MCF 10A (cell line): ENCODE measurements around the gene GLDC. TPM values are rescaled to one million over a fixed set of nuclear protein-coding genes. Genes with fewer than 3 reads are reported as not detected.
A peak's percentile ranks its signal among the peaks of the same experiment; 100 is the strongest.

Experiments
- BruUV-seq: library from RNA; stranded (reverse); fragments of 400-500 nt; replicated peaks from 2 replicates; lab custom pipeline; 2021; lab: Mats Ljungman, UMichigan
- CTCF ChIA-PET: fragments of 300-600 bp; sonication (Branson Sonifier 250); formaldehyde crosslinking; extraction: SDS; loops from one replicate; lab custom pipeline; 2021; ENCODE audit warnings: antibody characterized with exemption, inconsistent platforms; lab: Yijun Ruan, JAX
- POLR2A ChIA-PET: fragments of 300-600, 350-650 bp; sonication (Branson Sonifier 250); formaldehyde crosslinking; extraction: SDS; loops from one replicate; lab custom pipeline; 2020; ENCODE audit warnings: antibody characterized with exemption, inconsistent platforms; lab: Yijun Ruan, JAX
- DNase-seq: peaks from one replicate; pipeline ENCODE4 v3.0.0-alpha.2; 2018; ENCODE audit not compliant: unreplicated experiment
- H3K27ac Mint-ChIP-seq: one replicate; pipeline ENCODE4 v1.8.0; 2022; ENCODE audit warnings: mild to moderate bottlenecking, low read depth, mixed read lengths; ENCODE audit not compliant: unreplicated experiment
- H3K27me3 Mint-ChIP-seq: one replicate; pipeline ENCODE4 v1.8.0; 2022; ENCODE audit warnings: mixed read lengths; ENCODE audit not compliant: insufficient read depth, unreplicated experiment
- H3K36me3 Mint-ChIP-seq: one replicate; pipeline ENCODE4 v1.8.0; 2022; ENCODE audit warnings: mild to moderate bottlenecking, moderate library complexity, mixed read lengths; ENCODE audit not compliant: insufficient read depth, unreplicated experiment
- H3K4me1 Mint-ChIP-seq: one replicate; pipeline ENCODE4 v1.8.0; 2022; ENCODE audit warnings: mixed read lengths; ENCODE audit not compliant: insufficient read depth, unreplicated experiment
- H3K4me3 Mint-ChIP-seq: one replicate; pipeline ENCODE4 v1.8.0; 2022; ENCODE audit warnings: mild to moderate bottlenecking, moderate library complexity, mixed read lengths; ENCODE audit not compliant: unreplicated experiment
- H3K9me3 Mint-ChIP-seq: one replicate; pipeline ENCODE4 v1.8.0; 2022; ENCODE audit warnings: mixed read lengths; ENCODE audit not compliant: unreplicated experiment
- CTCF ChIP-seq: fragments of 200-600 bp; IDR thresholded peaks from one replicate; pipeline ENCODE4 v1.8.0; 2022; ENCODE audit warnings: antibody characterized with exemption, mild to moderate bottlenecking; ENCODE audit not compliant: unreplicated experiment
- intact Hi-C: fragments of 100-400 bp; cut with micrococcal nuclease; formaldehyde crosslinking; loops from 2 replicates; pipeline ENCODE4 v1.14.1; 2022
- total RNA-seq: library from RNA; stranded (reverse); gene quantifications from 2 replicates; pipeline ENCODE4 v1.2.3, GENCODE V29; 2022

Gene GLDC
- total RNA-seq, 1 experiment from 2014 or later = 2.9 TPM

- H3K27ac Mint-ChIP-seq = no peak overlapping the region
- no peaks in the 10 kb centered on the region for H3K36me3 Mint-ChIP-seq
- no peak for DNase-seq
- H3K4me3 Mint-ChIP-seq = no peak overlapping the region
- CTCF ChIA-PET = interaction anchor here (0.6 to 9.9 kb wide), 12 partner anchors 9 to 238 kb away, joined by 3 to 248 read pairs (median 4); no protein-coding TSS in a partner anchor
- intact Hi-C loops = no loop called here
- no peaks in the 10 kb centered on the region for H3K27me3 Mint-ChIP-seq
- TF ChIP-seq CTCF = no peak
- POLR2A ChIA-PET = interaction anchor here (1.1 kb wide), 1 partner anchor 37 kb away, joined by 3 read pairs; no protein-coding TSS in a partner anchor
- no peaks in the 10 kb centered on the region for H3K4me1 Mint-ChIP-seq
- H3K9me3 Mint-ChIP-seq = no peaks in the 10 kb centered on the region
- BruUV-seq = no TSS peak
These were observed 54.7 kb downstream of the GLDC start for GRCh38 chr9:6590772-6591384.

- no peak overlapping the region for H3K4me3 Mint-ChIP-seq
- no peak for TF ChIP-seq CTCF
- ChIA-PET CTCF (interaction anchor here (0.7 to 9.9 kb wide), 5 partner anchors 14 to 238 kb away, joined by 3 to 248 read pairs (median 4); no protein-coding TSS in a partner anchor), POLR2A (no interaction called here)
- no TSS peak for BruUV-seq
- no peaks in the 10 kb centered on the region for H3K27me3 Mint-ChIP-seq
- DNase-seq = no peak
- no peaks in the 10 kb centered on the region for H3K36me3 Mint-ChIP-seq
- intact Hi-C loops = no loop called here
- H3K4me1 Mint-ChIP-seq = no peaks in the 10 kb centered on the region
- H3K9me3 Mint-ChIP-seq = no peaks in the 10 kb centered on the region
- H3K27ac Mint-ChIP-seq = no peak overlapping the region
These were observed 55.2 kb downstream of the GLDC start for GRCh38 chr9:6590334-6590733.

DNA sequence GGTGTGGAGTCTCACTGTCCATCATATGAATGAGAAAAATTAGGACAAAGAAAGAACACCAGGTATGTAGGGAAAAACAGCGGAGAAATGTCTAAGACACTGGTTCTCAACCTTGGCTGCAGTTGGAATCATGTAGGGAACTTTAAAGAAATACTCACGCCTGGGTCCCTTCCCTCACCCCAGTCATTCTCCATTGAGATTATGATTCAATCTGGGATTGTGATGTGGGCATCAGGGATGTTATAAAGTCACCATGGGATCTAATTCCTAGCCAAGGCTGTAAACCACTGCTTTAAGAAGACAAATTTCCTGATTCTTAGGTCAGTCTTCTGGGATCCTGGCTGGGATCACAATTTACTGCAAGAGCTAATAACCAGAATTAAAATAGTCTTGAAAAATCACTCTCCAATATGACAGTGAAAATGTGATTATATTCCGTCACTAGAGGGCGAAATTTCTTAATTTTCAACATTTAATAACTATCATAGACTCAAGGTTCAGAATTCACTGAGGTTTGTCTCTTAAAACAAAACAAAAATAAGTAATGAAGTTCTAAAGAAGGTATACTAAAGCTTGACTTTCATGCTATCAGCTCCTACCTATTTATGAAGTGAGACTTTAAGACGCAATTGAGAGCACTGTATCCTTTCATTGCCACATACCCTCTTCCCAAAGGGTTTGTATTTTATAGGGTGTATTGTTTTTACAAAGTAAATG lies 60.5 kb downstream of the GLDC start:
- Mint-ChIP-seq H3K27me3 (no peaks in the 10 kb centered on the region), H3K9me3 (no peaks in the 10 kb centered on the region), H3K36me3 (no peaks in the 10 kb centered on the region), H3K4me1 (no peaks in the 10 kb centered on the region), H3K4me3 (no peak overlapping the region), H3K27ac (no peak overlapping the region)
- peak; percentile 40 for DNase-seq
- no TSS peak for BruUV-seq
- POLR2A ChIA-PET = interaction anchor here (0.9 to 1.3 kb wide), 5 partner anchors 55 to 97 kb away, joined by 3 to 5 read pairs (median 4); partner anchors contain the start of gene GLDC
- CTCF ChIA-PET = interaction anchor here (0.6 to 9.9 kb wide), 36 partner anchors 8 to 689 kb away, joined by 3 to 248 read pairs (median 4); partner anchors contain the start of gene UHRF2
- intact Hi-C loops = loop anchor here (1.0 kb wide), 2 partner anchors 82 to 154 kb away; no protein-coding TSS in a partner anchor
- TF ChIP-seq CTCF = peak; percentile 38

GRCh38 chr9:6581253-6581652 lies 64.3 kb downstream of the GLDC start:
- CTCF ChIA-PET = interaction anchor here (0.6 to 3.1 kb wide), 9 partner anchors 10 to 527 kb away, joined by 3 to 23 read pairs (median 3); no protein-coding TSS in a partner anchor

More at GRCh38 chr9:6581253-6581652, 64.3 kb downstream of the GLDC start:
- no TSS peak for BruUV-seq
- POLR2A ChIA-PET = interaction anchor here (1.5 kb wide), 1 partner anchor 100 kb away, joined by 3 read pairs; no protein-coding TSS in a partner anchor
- Mint-ChIP-seq H3K9me3 (no peaks in the 10 kb centered on the region), H3K4me1 (no peaks in the 10 kb centered on the region), H3K4me3 (no peak overlapping the region), H3K36me3 (no peaks in the 10 kb centered on the region), H3K27ac (no peak overlapping the region), H3K27me3 (no peaks in the 10 kb centered on the region)
- no peak for DNase-seq
- intact Hi-C loops = no loop called here
- no peak for TF ChIP-seq CTCF
